GM21515 (cell line): ENCODE measurements around the gene SLC48A1.

ENCODE experiments used
- ATAC-seq: cut with Tn5 transposase; IDR thresholded peaks from one replicate; pipeline ENCODE4 v1.9.1; 2021; ENCODE audit not compliant: unreplicated experiment

SLC48A1 gene

GRCh38 chr12:47773062-47773857, at the start of gene SLC48A1:
Gene SLC48A1 (plus strand): TSS chr12:47773238. CDS start chr12:47773305, 67 bp downstream.
- ATAC-seq, result peak; percentile 87

- ATAC-seq, result no peak
Measured at GRCh38 chr12:47725091-47725772, 47.8 kb upstream of the SLC48A1 start, which contains the start of gene ENDOU. Gene ENDOU (minus strand): TSS chr12:47725490. CDS start chr12:47725413, 77 bp downstream.

- peak; percentile 77 for ATAC-seq
Measured at GRCh38 chr12:47725893-47726292, 47.1 kb upstream of the SLC48A1 start.

GRCh38 chr12:47729233-47729632, 43.8 kb upstream of the SLC48A1 start:
- ATAC-seq, result no peak

- ATAC-seq, result no peak
Measured at GRCh38 chr12:47730341-47730744, 42.7 kb upstream of the SLC48A1 start.

- ATAC-seq, result no peak
Measured at GRCh38 chr12:47731723-47732122, 41.3 kb upstream of the SLC48A1 start.

GRCh38 chr12:47732504-47732903, 40.5 kb upstream of the SLC48A1 start:
- no peak for ATAC-seq

GRCh38 chr12:47733142-47733541, 39.9 kb upstream of the SLC48A1 start:
- ATAC-seq, result no peak

GRCh38 chr12:47734725-47735480, 38.1 kb upstream of the SLC48A1 start:
- no peak for ATAC-seq

- ATAC-seq, result no peak
Measured at GRCh38 chr12:47735649-47736048, 37.4 kb upstream of the SLC48A1 start.

- ATAC-seq, result no peak
Measured at GRCh38 chr12:47736216-47736615, 36.8 kb upstream of the SLC48A1 start.

GRCh38 chr12:47736877-47737676, 36.0 kb upstream of the SLC48A1 start:
- ATAC-seq, result no peak

- ATAC-seq, result no peak
Measured at GRCh38 chr12:47737936-47738594, 35.0 kb upstream of the SLC48A1 start.

- ATAC-seq, result no peak
Measured at GRCh38 chr12:47739297-47739696, 33.7 kb upstream of the SLC48A1 start.

GRCh38 chr12:47739979-47740378, 33.1 kb upstream of the SLC48A1 start:
- ATAC-seq, result peak; percentile 70

- peak; percentile 24 for ATAC-seq
Measured at GRCh38 chr12:47740606-47741339, 32.3 kb upstream of the SLC48A1 start.

- no peak for ATAC-seq
Measured at GRCh38 chr12:47741340-47741703, 31.7 kb upstream of the SLC48A1 start.

GRCh38 chr12:47742253-47742825, 30.7 kb upstream of the SLC48A1 start:
- ATAC-seq, result no peak

- ATAC-seq, result no peak
Measured at GRCh38 chr12:47743311-47743860, 29.7 kb upstream of the SLC48A1 start.
